Effector CD4-positive, alpha-beta T cell (primary cell): Measurements from ENCODE around the gene GNG7.
A peak's percentile ranks its signal among the peaks of the same experiment; 100 is the strongest.
"Not testable (repeated sequence)": the region's sequence is repeated elsewhere in the genome, so short reads cannot be mapped to it uniquely, and the experiment has no call there.

Source experiments
- DNase-seq: peaks from one replicate; pipeline ENCODE4 v3.0.0-alpha.2; 2020

The GNG7 gene

DNA sequence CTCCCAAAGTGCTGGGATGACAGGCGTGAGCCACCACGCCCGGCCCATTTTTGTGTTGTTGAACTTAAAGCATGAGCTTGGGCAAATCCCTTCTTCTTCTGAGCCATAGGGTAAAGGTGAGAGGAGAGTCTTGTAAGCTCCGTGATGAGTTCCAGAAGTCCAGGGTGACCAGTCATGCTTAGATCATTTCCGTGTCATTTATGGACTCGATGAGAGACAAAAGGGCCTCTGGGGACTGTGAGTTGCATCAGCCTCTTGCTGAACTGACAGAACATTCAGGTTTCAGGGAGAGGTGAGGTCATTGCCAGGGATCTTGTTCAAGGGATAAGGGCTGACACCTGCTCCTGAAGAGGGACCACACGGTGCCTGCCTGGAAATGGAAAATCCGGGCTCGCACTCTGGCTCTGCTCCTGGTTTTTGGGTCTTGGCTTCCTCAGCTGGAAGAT is 173.0 kb downstream of the GNG7 start:
- no peak for DNase-seq

DNA sequence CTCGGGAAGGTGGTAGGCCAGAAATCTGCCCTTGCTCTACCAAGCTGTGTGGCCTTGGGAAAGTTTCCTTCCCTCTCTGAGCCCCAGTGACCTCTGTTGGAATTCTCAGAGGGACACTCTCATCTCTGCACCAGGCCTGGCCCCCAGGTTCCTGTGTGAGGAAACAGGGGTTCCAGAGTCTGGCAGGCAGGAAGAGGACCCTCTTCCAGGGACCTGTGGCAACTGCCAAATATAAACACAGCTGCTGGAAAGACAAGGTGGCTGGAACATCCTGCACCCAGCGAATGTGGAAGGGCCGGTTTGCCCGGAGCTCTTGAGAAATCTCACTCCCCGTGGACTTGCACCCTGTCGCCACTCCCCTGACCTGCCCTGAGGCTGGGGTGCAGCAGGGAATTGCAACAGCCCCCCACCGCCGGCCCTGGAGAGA is 173.8 kb downstream of the GNG7 start:
- DNase-seq = no peak

DNA sequence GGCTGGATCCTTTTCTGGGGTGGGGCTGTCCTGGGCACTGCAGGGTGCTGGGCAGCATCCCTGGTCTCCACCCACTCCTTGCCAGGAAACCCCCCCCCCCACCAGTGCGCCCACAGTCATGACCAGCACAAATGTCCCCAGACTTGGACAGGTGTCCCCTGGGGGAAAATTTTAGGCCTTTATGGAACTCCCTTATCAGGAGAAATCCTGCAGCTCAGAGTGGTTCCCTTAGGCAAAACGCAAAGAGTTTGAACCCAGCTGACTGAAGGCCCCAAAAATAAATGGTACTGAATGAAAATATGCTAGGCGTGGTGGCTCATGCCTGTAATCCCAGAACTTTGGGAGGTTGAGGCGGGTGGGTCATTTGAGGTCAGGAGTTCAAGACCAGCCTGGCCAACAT is 174.8 kb downstream of the GNG7 start:
- DNase-seq = no peak

DNA sequence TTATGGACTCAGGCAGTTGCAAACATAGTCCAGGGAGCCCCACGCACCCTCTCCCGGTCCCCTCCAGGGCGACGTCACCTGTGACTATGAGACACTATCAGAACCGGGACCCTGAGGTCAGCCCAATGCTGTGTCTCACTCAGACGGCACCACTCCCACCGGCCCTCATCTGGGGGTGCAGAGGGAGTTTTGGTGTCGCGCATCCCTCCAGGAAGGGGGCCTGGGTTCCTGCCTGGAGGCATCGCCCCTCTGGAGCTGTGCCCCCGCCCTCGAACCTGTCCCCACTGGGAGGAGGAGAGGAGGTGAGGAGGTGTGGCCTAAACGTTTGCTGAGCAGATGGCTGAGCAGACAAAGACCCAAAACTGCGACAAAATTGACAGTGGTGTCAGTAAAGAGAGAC is 175.3 kb downstream of the GNG7 start:
- no peak for DNase-seq

DNA sequence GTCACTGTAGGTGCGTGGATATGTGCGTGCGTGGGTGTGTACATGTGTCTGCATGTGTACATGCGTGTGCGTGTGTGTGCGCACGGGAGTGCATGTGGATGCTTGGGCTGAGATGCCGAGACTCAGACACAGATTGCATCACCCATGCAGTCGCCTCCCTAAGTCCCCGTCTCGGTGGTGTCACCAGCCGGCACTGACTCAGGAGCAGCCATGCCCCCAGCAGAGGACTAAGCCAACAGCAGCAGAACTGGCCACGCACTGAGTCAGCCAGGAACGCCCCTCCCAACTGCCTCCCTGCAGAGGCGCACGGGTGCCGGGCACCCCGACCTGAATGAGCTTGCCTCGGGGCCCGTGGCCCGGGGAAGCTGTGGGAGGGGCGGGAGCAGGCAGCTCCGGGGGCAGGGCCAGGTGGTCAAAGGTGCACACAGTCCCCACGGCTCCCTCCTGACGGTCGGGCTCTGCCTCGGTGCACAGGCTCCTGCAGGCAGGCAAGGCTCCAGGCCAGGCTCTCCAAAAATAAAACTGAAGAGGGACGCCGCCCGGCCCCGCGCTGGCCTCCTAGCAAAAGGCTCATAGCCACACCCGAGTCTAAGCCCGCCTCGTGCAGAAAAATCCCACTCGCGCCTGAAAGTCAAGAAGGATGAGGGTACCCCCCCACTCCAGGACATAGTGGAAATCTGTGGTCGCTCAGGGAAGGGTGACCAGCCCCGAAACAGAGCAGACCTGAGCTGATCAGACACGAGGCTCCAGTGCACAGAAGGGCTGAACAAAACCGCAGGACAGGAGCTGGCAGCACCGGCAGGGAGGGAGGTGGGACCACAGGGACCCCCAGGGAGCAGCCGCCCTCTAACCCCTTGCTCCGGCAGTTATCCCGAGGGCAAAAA is 177.4 kb downstream of the GNG7 start:
- no peak for DNase-seq

DNA sequence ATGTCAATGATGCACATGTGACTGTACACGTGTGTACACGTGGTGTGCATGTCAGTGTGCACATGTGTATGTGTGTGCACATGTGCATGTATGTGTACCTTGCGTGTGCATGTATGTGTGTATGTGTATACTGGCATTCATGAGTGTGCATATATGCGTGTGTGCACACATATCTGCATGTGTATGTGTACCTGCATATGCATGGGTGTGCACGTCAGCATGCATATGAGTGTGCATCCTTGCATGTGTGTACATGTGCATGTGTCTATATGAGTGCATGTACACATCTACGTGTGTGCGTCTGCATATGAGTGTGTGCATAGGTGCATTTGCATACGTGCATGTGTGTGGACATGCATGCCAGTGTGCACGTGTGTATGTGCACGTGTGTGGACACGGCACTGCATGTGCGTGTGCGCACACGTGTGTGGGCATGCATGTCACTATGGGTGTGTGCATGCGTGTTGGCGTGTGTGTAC is 178.1 kb downstream of the GNG7 start:
- DNase-seq = no peak

DNA sequence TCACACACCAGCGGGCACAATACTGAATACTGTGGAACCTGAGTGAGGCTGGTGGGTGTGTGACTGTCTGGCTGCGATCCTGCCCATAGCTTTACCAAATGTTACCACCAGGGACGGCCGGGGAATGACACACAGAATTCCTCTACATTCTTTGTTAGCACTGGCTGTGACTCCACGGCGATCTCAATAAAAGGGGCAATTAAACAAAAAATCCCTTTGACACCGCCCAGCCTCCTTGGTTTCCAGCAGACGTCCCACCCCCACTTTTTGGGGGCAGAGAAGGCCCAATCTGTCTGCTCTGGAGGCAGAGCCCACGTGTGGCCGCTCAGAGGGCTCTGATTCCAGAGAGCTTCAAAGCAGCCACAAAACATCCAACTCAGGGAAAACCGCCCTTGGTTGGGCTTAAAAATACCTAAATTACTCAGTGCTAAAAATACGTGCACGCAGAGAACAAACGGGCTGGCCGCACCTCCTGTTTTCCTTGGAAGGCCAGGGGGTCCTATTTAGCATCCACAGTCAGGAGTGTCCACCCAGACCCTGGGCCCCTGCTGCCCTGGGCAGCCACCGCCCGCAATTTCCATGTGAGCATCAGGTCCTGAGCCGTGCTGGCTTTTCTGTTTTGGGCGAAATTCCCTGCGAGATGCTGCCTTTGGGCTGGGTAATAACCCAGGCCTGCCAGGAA is 178.7 kb downstream of the GNG7 start:
- no peak for DNase-seq

DNA sequence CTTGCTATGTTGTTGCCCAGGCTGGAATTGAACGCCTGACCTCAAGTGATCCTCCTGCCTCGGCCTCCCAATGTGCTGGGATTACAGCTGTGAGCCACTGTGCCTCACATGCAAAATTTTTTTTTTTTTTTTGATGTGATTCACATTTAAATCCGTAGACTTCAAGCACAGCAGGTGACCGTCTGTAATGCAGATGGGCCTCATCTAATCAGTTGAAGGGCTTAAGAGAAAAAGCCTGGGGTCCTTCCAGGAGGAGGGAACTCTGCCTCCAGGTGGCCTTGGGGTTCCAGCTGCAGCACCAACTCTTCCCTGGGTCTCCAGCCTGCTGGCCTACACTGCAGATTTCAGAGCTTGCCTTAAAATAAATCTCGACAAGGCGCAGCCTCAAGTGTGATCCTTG is 183.0 kb downstream of the GNG7 start:
- DNase-seq = no peak

DNA sequence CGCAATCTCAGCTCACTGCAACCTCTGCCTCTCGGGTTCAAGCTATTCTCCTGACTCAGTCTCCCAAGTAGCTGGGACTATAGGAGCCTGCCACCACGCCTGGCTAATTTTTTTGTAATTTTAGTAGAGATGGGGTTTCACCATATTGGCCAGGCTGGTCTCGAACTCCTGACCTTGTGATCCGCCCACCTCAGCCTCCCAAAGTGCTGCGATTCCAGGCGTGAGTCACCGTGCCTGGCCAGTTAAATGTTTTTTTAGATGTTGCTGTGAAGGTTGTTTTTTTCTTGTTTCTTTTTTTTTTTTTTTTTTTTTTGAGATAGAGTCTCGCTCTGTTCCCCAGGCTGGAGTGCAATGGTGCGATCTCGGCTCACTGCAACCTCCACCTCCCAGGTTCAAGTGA is 183.6 kb downstream of the GNG7 start:
- DNase-seq = not testable (repeated sequence)

DNA sequence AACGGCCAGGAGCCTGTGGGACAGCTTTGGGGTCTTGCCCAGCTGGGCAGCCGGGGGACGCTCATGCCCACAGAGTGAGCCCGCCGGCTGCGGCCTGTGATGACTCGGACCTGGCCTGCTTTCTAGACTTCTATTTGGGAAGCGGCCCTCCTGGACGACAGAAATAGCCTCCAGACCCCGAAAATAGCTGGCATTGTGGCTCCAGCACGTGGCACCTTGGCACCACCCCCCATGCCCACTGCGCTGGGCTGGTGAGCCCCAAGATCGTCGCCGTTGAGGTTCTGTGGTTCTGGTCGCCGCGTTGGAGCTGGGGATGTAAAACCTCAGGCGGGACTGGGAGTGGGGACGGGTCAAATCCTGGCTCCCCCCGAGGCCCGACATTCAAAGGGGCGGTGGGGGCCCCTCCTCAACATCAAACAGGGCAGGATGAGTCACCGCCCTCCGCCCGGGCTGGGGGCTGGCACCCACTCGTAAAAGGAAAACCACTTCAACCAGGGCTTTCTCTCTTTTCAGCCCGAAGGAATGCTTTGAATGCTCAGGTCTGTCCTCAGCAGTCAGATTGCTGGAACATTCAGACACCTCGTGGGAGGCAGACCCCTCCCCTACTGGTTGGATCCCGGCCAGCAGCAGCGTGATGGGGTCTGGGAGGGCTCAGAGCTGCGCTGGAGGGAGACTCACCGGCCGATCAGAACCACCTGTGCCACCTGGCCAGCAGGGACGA is 184.5 kb downstream of the GNG7 start:
- DNase-seq = no peak

DNA sequence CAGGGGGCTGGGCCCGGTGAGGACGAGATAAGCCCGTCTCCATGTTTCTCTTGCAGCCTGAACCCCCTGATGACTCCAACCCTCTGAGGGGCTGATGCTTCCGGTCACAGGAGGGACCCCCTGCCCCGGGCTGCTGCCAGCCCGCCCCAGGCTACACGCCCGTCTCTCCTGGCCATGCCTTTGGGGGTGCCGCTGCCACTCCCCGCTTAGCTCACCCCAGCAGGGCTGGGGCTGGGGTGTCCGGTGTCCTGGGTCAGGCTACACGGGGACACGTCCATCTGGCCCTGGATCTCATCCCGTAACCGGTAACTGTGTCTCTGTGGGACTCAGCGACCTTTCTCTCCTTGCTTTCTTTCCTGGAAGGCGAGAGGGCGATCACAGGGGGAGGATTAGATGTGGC is 185.8 kb downstream of the GNG7 start:
- DNase-seq = no peak

DNA sequence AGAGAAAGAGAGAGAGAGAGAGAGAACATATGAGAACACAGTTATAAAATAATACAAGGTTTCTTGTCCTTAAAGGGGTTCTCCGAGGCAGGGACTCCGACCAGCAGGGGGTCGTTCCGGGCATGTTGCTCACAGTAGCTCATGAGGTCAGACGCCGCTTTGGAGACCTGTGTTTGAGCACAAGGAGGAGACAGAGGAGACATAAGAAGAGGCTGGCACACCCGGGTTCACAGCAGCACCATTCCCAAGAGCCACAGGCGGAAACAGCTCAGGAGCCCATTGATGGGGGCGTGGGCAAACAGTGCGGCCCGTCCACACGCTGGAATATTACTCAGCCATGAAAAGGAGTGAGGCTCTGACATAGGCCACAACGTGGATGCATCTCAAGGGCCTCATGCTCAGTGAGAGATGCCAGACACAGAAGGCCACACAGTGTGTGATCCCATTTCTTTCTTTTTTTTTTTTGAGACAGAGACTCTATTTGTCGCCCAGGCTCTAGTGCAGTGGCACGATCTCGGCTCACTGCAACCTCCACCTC is 187.4 kb downstream of the GNG7 start:
- no peak for DNase-seq

DNA sequence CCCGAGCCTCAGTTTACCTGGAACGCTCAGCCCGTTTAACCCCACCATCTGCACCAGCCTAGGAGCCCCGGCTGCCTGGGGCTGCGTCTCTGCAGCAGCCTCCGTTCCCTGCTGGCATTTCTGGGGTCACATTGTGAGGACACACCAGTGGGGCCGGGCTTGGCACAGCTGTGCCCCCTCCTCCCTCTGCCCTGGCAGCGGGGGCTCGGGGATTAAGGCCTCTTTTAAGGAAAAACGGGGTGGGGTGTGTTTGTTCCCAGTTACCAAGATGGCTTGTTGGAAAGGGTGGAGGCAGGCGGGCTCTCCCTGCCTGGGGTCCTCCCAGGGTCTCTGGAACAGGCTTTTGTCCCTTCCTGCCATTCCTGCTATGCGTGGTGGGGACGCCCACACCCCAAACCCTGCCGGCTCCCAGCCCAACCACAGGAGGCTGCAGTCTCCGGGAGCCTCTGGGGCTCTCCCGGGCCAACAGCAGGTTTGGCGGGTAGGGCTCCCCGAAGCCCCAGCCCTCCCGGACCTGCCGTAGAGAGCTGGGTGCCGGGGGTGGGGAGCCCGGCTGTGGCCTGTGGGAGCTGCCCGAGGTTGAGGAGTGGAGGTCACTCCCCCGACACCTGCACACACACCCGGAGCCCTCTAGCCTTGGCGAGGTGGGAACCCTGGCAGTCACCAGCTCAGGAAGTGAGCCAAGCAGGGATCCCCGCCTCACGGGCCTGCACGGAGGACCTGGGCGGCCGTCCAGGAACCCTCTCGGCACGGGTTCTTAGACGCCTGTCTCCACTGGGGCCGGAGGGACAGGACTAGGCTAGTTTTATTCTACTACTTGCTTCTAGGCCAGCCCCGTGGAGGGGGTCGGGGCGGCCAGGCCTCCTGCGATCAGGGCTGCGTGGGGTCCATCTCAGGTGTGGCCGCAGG is 189.7 kb downstream of the GNG7 start:
- no peak for DNase-seq

DNA sequence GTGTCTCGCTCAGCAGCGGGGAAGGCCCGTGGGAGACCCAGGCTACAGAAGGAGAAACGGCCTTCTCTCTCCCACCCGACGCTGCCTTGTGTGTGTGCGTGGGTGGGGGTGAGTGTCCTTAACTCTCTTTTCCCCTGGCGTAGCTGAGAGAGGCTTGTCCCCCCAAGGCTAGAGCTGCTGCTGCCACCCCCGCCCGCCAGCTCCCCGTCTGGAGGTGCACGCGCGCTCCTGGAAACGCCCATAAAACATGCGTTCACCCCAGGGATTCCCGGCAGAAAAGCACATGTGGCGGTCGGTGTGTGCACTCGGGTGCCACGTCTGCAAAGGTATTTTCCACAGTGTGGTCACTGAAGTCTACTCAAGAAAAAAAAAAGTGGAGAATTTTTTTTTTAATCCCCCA is 190.5 kb downstream of the GNG7 start:
- DNase-seq = no peak

DNA sequence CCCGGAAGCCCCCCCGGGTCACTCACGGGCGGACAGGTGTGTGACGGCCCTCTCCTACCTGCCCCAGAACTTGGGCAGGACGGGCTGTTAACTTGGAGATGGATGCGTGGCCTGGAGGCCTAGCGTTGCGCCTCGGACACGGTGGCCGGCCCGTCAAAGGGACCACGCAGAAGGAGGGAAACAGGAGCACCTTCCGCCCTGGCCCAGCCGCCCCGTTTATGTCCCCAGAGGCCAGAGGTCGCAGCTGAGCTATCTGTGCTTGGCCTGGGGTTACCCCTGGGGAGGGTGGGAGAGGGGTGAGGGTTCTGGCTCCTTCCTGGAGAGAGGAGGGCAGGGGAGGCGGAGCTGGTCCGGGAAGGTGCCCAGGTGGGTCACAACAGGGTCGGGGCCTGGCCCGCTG is 190.9 kb downstream of the GNG7 start:
- DNase-seq = no peak

DNA sequence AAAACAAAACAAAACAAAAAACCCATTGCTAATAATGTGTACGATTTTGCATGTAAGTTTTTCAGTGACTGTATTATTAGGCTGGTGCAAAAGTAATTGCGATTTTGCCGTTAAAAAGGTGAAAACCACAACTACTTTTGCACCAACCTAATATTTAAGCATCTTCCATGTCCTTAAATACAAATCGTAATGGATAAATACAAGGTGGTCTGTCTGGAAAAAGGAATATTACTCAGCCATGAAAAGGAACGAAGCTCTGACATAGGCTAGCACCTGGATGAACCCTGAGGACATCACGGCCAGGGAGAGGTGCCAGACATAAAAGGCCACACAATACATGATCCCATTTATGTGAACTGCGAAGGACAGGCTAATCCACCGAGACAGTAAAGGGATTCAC is 193.4 kb downstream of the GNG7 start:
- DNase-seq = no peak

DNA sequence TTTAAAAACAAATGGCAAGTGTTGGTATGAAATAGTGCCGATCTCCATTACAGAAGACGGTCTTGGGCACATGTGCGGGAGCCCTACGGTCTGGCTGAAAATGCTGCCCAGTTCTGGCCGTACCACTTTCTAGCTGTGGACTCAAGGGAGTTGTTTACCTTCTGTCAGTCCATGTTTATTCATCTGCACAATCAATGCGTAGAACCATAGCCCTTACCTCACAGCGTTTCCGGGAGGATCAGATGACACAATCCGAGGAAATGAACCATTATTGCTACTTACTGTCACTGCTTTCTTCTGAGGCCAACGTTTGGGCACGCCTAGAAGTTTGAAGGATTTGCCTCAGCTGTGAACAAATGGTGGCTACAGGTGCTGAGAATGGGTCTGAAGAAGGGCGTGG is 195.4 kb downstream of the GNG7 start:
- peak; percentile 30 for DNase-seq

DNA sequence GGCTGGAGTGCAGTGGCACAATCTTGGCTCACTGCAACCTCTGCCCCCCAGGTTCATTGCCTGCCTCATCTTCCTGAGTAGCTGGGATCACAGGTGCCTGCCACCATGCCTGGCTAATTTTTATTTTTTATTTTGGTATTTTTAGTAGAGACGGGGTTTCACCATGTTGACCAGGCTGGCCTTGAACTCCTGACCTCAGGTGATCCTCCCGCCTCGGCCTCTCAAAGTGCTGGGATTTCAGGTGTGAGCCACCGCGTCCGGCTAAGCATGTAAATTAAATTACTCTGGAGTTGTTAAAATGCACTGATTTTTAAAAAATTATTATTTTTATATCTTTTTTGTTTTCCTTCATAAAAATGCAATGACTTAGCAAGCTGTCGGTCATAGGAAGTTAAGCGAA is 195.8 kb downstream of the GNG7 start:
- DNase-seq = not testable (repeated sequence)

DNA sequence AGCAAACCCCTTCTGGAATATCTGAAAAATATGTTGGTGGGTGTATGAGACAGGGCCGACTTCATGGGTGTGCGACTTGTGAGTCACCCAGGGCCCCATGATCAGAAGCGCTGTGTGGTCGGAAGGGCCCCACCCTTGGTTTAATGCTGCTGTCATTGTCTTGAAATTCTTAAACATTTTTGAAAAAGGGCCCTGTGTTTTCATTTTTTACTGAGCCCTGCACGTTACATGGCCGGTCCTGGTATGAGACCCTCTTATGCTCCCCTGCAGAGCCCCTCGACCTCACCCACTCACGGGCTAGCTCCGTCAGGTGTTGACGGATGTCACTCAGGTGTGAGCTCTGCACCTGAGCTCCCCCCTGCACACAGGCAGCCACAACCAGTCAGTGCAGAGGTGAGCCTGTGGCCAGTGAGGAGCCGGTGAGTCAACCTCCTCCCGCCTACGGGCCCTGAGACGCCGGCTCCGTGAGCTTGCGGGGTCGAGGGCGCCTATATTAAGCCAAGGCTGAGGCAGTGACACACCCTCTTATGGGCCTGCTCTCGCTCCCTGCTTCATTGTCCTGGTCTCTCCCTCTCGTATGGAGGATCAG is 198.9 kb downstream of the GNG7 start:
- peak; percentile 65 for DNase-seq

DNA sequence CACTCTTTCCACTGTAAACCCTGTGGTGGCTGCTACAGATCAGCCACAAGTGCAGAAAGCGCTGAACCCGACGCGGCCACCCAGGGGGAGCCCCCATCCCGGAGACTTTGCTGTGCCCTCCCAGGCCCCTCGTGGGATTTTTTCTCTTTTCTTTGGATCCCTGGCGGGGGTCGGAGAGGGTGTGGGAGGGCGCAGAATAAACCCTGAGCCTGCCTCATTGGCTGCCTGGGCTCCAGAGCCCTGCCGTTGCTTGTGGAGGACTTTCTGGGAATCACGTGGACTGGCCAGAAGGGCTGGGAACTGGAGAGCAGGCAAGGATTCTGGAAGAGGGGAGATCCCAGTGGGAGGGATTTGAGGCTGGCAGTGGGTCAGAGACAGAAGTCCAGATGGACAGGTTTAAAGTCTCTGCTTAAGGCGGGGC is 201.6 kb downstream of the GNG7 start:
- no peak for DNase-seq

DNA sequence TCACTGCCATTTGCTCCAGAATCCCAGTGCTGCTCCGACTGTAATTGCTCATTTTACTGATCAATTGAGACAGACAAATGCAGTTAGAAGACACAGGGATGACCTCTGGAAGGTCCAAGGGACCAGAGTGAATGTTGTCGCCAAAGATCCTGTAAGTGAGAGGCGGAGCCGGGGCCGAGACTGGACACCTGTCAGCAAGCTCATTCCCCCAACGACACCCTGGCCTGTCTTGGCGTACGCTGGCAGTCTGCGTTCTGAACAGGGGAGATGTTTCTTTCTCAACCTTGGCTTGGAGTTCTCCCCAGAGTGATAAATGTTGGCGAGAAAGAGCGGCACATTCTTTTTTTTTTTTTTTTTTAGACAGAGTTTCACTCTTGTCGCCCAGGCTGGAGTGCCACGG is 202.3 kb downstream of the GNG7 start:
- DNase-seq = no peak

DNA sequence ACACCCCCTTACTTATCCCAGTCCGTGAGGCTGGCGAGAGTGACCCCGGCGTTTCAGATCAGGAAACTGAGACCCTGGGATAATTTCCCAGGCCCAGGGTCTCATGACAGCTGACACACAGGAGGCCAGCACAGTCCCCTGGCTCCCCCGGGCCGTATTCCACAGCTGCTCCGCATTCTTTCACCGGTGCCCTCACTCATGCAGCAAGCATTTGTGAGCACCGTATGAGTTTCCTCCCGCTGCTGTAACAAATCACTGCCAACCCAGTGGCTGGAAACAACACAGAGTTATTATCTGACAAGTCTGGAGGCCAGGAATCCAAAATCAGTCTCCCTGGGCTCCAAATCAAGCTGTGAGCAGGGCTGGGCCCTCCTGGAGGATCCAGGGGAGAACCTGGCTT is 205.3 kb downstream of the GNG7 start:
- DNase-seq = no peak
